ENCODE measurements around the gene PNCK. TPM values are rescaled to one million over a fixed set of nuclear protein-coding genes. Genes with fewer than 3 reads are reported as not detected.

The PNCK gene
- total and polyA plus RNA-seq, 12 donors, result 2.0 to 15.6 (median 5.7) TPM

- Histone ChIP-seq H3K36me3 (no peaks in the 10 kb centered on the region), H3K4me3 (no peak overlapping the region), H3K27me3 (peaks cover 0 to 54% (median 6%) of the 10 kb centered on the region in 7 donors), H3K27ac (no peak overlapping the region), H3K9me3 (no peaks in the 10 kb centered on the region), H3K4me1 (no peaks in the 10 kb centered on the region)
- DNase-seq, result no peak
- no peak for TF ChIP-seq CTCF (IDR thresholded peaks at IDR 0.05)
- ATAC-seq, result no peak
- intact Hi-C loops (cut with DNase I), result loop anchor here in 1 of 10 donors (5.0 kb wide), 1 partner anchor 130 kb away; no protein-coding TSS in a partner anchor
- 91 to 93% methylated on average over 19 to 25 of the region's 27 CpGs for WGBS, 2 donors
Measured at GRCh38 chrX:153671589-153672530, 1.8 kb downstream of the PNCK start.

- H3K36me3 ChIP-seq, result no peaks in the 10 kb centered on the region
- peaks cover 0 to 46% (median 6%) of the 10 kb centered on the region in 7 donors for H3K27me3 ChIP-seq
- no peaks in the 10 kb centered on the region for H3K4me1 ChIP-seq
- WGBS, 2 donors, result 88 to 89% methylated on average over 22 to 23 of the region's 23 CpGs
- H3K9me3 ChIP-seq, result no peaks in the 10 kb centered on the region
- TF ChIP-seq CTCF (IDR thresholded peaks at IDR 0.05), result no peak
- no peak overlapping the region for H3K4me3 ChIP-seq
- no peak for DNase-seq
- H3K27ac ChIP-seq, result no peak overlapping the region
- ATAC-seq, result no peak
- intact Hi-C loops (cut with DNase I), result loop anchor here in 1 of 10 donors (5.0 kb wide), 1 partner anchor 129 kb away; no protein-coding TSS in a partner anchor
Measured at GRCh38 chrX:153670748-153671588, 2.6 kb downstream of the PNCK start.

GRCh38 chrX:153669901-153670731 is 3.5 kb downstream of the PNCK start:
- peaks cover 0 to 40% (median 6%) of the 10 kb centered on the region in 7 donors for H3K27me3 ChIP-seq
- no peak overlapping the region for H3K27ac ChIP-seq
- H3K9me3 ChIP-seq, result peaks cover 0 to 1% (median 0%) of the 10 kb centered on the region in 11 donors
- H3K36me3 ChIP-seq, result no peaks in the 10 kb centered on the region
- 87 to 90% methylated on average over 7 to 23 of the region's 23 CpGs for WGBS, 2 donors
- DNase-seq (no peak), ATAC-seq (no peak)
- TF ChIP-seq CTCF (IDR thresholded peaks at IDR 0.05), result no peak
- intact Hi-C loops (cut with DNase I), result loop anchor here in 9 of 10 donors (2.0 to 10.0 kb wide), 12 partner anchors 55 to 725 kb away; no protein-coding TSS in a partner anchor
- no peaks in the 10 kb centered on the region for H3K4me1 ChIP-seq
- H3K4me3 ChIP-seq, result no peak overlapping the region

Measured in heart right ventricle (tissue), 16 donors.